ENCODE results near the gene SMG5. TPM values are rescaled to one million over a fixed set of nuclear protein-coding genes. Genes with fewer than 3 reads are reported as not detected.

Gene SMG5
- total RNA-seq, 1 donor from 2014 or later: 84.4 TPM

DNA sequence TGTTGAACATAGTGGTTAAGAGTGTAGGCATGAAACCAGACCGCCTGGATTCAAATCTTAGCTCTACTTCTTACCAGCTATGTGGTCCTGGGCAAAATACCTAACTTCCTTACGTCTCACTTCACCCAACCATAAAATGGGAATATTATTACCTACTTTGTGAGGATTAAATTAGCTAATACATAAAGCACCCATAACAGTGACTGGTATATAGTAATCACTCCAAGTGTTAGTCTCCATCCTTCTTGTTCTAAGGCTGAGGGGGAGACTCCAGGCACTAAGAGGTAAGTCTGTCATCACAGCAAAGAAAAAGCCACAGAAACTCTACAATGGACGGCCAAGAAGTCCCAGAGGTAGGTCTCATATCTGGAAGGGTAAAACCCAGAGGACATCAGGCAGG is 2.8 kb downstream of the SMG5 start:
- H3K36me3 ChIP-seq (ENCODE audit: control insufficient read depth, insufficient read depth, low read length): peaks cover 5% of the 10 kb centered on the region
- H3K4me3 ChIP-seq (ENCODE audit: low read depth, low read length): no peak overlapping the region
- no peaks in the 10 kb centered on the region for H3K27me3 ChIP-seq (ENCODE audit: control insufficient read depth, insufficient read depth, low read length)
- TF ChIP-seq, protein P1, sequence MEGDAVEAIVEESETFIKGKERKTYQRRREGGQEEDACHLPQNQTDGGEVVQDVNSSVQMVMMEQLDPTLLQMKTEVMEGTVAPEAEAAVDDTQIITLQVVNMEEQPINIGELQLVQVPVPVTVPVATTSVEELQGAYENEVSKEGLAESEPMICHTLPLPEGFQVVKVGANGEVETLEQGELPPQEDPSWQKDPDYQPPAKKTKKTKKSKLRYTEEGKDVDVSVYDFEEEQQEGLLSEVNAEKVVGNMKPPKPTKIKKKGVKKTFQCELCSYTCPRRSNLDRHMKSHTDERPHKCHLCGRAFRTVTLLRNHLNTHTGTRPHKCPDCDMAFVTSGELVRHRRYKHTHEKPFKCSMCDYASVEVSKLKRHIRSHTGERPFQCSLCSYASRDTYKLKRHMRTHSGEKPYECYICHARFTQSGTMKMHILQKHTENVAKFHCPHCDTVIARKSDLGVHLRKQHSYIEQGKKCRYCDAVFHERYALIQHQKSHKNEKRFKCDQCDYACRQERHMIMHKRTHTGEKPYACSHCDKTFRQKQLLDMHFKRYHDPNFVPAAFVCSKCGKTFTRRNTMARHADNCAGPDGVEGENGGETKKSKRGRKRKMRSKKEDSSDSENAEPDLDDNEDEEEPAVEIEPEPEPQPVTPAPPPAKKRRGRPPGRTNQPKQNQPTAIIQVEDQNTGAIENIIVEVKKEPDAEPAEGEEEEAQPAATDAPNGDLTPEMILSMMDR (IDR thresholded peaks at IDR 0.05; ENCODE audit: insufficient read depth, low read length, poor library complexity, severe bottlenecking): no peak
- DNase-seq (ENCODE audit: low read depth): no peak

DNA sequence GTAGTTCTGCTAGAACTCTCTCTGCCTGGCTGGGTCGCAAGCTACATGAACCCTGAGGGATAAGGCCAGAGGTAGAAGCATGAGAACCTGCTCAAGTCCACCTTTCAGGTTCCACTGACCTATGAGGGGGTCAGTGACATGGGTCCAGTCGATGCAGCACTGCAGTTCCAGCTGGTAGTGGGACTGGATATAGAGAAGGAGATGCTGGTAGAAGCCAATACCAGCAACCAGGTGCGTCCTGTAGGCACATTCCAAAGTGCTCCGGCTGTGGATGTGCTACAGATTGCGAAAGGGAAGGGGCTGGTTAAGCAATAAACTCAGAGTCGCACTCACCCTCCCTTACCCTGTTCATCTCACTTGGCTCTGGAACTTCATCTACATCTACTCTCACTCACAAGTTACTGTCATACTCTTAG is 5.7 kb downstream of the SMG5 start:
- TF ChIP-seq, protein P1 (IDR thresholded peaks at IDR 0.05; ENCODE audit: insufficient read depth, low read length, poor library complexity, severe bottlenecking): no peak
- H3K27me3 ChIP-seq (ENCODE audit: control insufficient read depth, insufficient read depth, low read length): no peaks in the 10 kb centered on the region
- no peak overlapping the region for H3K4me3 ChIP-seq (ENCODE audit: low read depth, low read length)
- H3K36me3 ChIP-seq (ENCODE audit: control insufficient read depth, insufficient read depth, low read length): peaks cover 7% of the 10 kb centered on the region
- DNase-seq (ENCODE audit: low read depth): no peak

DNA sequence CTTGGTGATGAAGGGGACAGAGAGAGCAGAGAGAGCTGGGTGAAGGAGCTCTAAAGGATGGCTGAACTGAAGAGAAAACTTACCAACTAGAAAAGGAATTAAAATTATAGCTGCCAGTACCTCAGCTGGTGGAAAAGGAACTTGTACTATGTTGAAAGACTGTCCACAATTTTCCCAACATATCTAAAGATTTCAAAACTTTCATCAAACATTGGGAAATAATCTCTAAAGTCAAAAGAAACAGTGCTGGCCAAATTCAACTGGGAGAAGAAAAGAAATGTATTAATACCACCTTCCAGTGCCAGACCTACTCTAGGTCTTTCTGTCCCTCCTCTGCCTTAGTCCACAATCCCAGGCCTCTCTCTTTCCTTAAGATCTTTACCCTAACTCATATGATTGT is 6.1 kb downstream of the SMG5 start:
- Histone ChIP-seq H3K27me3 (ENCODE audit: control insufficient read depth, insufficient read depth, low read length) (no peaks in the 10 kb centered on the region), H3K4me3 (ENCODE audit: low read depth, low read length) (no peak overlapping the region), H3K36me3 (ENCODE audit: control insufficient read depth, insufficient read depth, low read length) (peaks cover 7% of the 10 kb centered on the region)
- TF ChIP-seq, protein P1 (IDR thresholded peaks at IDR 0.05; ENCODE audit: insufficient read depth, low read length, poor library complexity, severe bottlenecking): no peak
- no peak for DNase-seq (ENCODE audit: low read depth)

DNA sequence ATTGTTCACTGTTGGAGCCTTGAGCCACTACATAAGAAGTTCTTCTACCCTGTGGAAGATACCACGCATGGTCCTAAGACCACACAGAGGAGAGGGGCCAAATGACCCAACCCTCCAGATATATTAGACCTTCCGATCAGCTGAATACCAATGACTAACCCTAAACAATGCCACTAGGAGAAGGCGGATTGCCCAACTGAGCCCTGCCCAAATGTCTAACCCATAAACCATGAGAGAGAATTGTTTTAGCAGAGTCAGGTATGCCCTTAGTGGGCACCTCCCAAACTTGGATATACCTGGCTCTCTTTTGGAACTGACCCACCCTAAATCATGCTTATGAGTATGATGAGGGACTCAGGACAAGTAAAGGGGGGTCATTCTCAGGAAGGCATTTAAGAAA is 12.3 kb downstream of the SMG5 start:
- H3K27me3 ChIP-seq (ENCODE audit: control insufficient read depth, insufficient read depth, low read length): no peaks in the 10 kb centered on the region
- H3K4me3 ChIP-seq (ENCODE audit: low read depth, low read length): no peak overlapping the region
- DNase-seq (ENCODE audit: low read depth): no peak
- H3K36me3 ChIP-seq (ENCODE audit: control insufficient read depth, insufficient read depth, low read length): peaks cover 7% of the 10 kb centered on the region
- TF ChIP-seq, protein P1 (IDR thresholded peaks at IDR 0.05; ENCODE audit: insufficient read depth, low read length, poor library complexity, severe bottlenecking): no peak

DNA sequence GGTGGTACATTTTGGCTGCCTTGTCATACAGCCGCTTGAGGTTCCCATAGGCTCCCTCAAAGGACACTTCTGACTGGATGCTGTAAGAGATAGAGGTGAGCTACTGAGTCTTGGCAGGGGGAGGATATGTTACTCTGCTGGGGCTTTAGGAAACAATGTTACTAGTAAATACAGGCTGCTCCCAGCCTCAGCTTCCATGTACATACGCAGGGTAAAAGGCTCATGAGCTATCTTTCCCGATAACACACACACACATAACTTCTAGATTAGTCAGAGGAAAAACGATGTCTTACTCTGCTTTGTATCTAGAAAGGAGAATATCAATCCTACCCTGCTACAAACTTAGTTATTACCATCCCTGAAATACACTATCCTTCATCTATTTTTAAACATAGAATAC is 14.3 kb downstream of the SMG5 start:
- TF ChIP-seq, protein P1 (IDR thresholded peaks at IDR 0.05; ENCODE audit: insufficient read depth, low read length, poor library complexity, severe bottlenecking): no peak
- peaks cover 8% of the 10 kb centered on the region for H3K36me3 ChIP-seq (ENCODE audit: control insufficient read depth, insufficient read depth, low read length)
- H3K27me3 ChIP-seq (ENCODE audit: control insufficient read depth, insufficient read depth, low read length): no peaks in the 10 kb centered on the region
- H3K4me3 ChIP-seq (ENCODE audit: low read depth, low read length): no peak overlapping the region
- DNase-seq (ENCODE audit: low read depth): no peak

DNA sequence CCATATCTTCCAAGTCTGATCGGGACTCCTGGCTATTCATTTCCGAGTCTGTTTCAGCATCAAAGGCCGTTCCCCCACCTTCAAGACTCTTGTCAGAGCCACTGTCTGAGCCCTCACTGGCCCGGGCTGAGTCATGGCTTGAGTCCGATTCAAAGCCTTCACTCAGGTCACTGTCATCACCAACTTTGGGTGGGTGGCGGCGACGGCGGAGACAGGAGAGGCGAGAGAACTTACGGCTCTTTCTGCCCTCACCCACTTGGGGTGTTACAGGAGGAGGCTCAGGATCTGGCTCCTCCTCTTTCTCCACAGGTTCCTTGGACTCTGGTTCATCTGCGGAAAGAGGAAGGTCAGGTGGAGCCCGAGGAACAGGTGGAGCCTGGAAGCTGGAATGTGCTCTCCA is 16.6 kb downstream of the SMG5 start:
- Histone ChIP-seq H3K4me3 (ENCODE audit: low read depth, low read length) (no peak overlapping the region), H3K36me3 (ENCODE audit: control insufficient read depth, insufficient read depth, low read length) (peaks cover 7% of the 10 kb centered on the region), H3K27me3 (ENCODE audit: control insufficient read depth, insufficient read depth, low read length) (no peaks in the 10 kb centered on the region)
- no peak for DNase-seq (ENCODE audit: low read depth)
- TF ChIP-seq, protein P1 (IDR thresholded peaks at IDR 0.05; ENCODE audit: insufficient read depth, low read length, poor library complexity, severe bottlenecking): no peak

All from kidney epithelial cell (primary cell).